CD4-positive, alpha-beta T cell treated with Interleukin-4 for 1 hour (primary cell): Measurements from ENCODE around the gene FBN3.

Experiments used
- DNase-seq, 2 donors: peaks; one replicate each; pipeline ENCODE4 v3.0.0-alpha.2; 2020 to 2022

The FBN3 gene

GRCh38 chr19:8148088-8148409, 1.3 kb downstream of the FBN3 start:
- DNase-seq = no peak

GRCh38 chr19:8147582-8147978, 1.8 kb downstream of the FBN3 start:
- no peak for DNase-seq

- no peak for DNase-seq
These were observed 2.4 kb downstream of the FBN3 start for GRCh38 chr19:8146877-8147581.

GRCh38 chr19:8144273-8144995, 5.0 kb downstream of the FBN3 start:
- DNase-seq = no peak

GRCh38 chr19:8143041-8143440, 6.4 kb downstream of the FBN3 start:
- no peak for DNase-seq

GRCh38 chr19:8142513-8142900, 6.9 kb downstream of the FBN3 start:
- DNase-seq = no peak

GRCh38 chr19:8141726-8142512, 7.5 kb downstream of the FBN3 start:
- no peak for DNase-seq

- DNase-seq = no peak
These were observed 11.2 kb downstream of the FBN3 start for GRCh38 chr19:8138201-8138600.

GRCh38 chr19:8137425-8137824, 12.0 kb downstream of the FBN3 start:
- no peak for DNase-seq

- DNase-seq = no peak
These were observed 13.3 kb downstream of the FBN3 start for GRCh38 chr19:8135946-8136618.

GRCh38 chr19:8132858-8133458, 16.4 kb downstream of the FBN3 start:
- DNase-seq = no peak

- no peak for DNase-seq
These were observed 17.9 kb downstream of the FBN3 start for GRCh38 chr19:8131517-8131916.

- DNase-seq = no peak
These were observed 20.3 kb downstream of the FBN3 start for GRCh38 chr19:8129061-8129618.

GRCh38 chr19:8128551-8128950, 20.8 kb downstream of the FBN3 start:
- no peak for DNase-seq

- DNase-seq = no peak
These were observed 22.1 kb downstream of the FBN3 start for GRCh38 chr19:8127311-8127710.

- no peak for DNase-seq
These were observed 22.9 kb downstream of the FBN3 start for GRCh38 chr19:8126511-8126910.

- no peak for DNase-seq
These were observed 23.4 kb downstream of the FBN3 start for GRCh38 chr19:8126008-8126407.

GRCh38 chr19:8123683-8124082, 25.7 kb downstream of the FBN3 start:
- no peak for DNase-seq

GRCh38 chr19:8120636-8121480, 28.5 kb downstream of the FBN3 start:
- no peak for DNase-seq

- no peak for DNase-seq
These were observed 31.4 kb downstream of the FBN3 start for GRCh38 chr19:8117991-8118390.

GRCh38 chr19:8116437-8117293, 32.7 kb downstream of the FBN3 start:
- DNase-seq = no peak
